ENCODE results near the gene CACNA1C. TPM values are rescaled to one million over a fixed set of nuclear protein-coding genes. Genes with fewer than 3 reads are reported as not detected.

The CACNA1C gene
- total RNA-seq, 3 donors from 2014 or later = 2.6 to 11.8 (median 9.5) TPM

GRCh38 chr12:2648406-2648805 is 595.6 kb downstream of the CACNA1C start:
- Histone ChIP-seq H3K4me1 (no peaks in the 10 kb centered on the region), H3K9me3 (no peaks in the 10 kb centered on the region), H3K27me3 (no peaks in the 10 kb centered on the region), H3K36me3 (no peaks in the 10 kb centered on the region), H3K4me3 (no peak overlapping the region), H3K27ac (no peak overlapping the region)
- no peak for TF ChIP-seq CTCF (IDR thresholded peaks at IDR 0.05)
- no peak for TF ChIP-seq POLR2A (IDR thresholded peaks at IDR 0.05)
- TF ChIP-seq POLR2AphosphoS5 (IDR thresholded peaks at IDR 0.05) = no peak
- DNase-seq (ENCODE audit: low spot score in 2 of 2) = no peak
- intact Hi-C loops (cut with DNase I; ENCODE audit: low total_unique reads) = no loop called here

- Histone ChIP-seq H3K4me1 (no peaks in the 10 kb centered on the region), H3K27ac (no peak overlapping the region), H3K9me3 (no peaks in the 10 kb centered on the region), H3K4me3 (no peak overlapping the region), H3K27me3 (no peaks in the 10 kb centered on the region), H3K36me3 (no peaks in the 10 kb centered on the region)
- no peak for DNase-seq (ENCODE audit: low spot score in 2 of 2)
- TF ChIP-seq CTCF (IDR thresholded peaks at IDR 0.05) (no peak), POLR2A (IDR thresholded peaks at IDR 0.05) (no peak), POLR2AphosphoS5 (IDR thresholded peaks at IDR 0.05) (no peak)
- intact Hi-C loops (cut with DNase I; ENCODE audit: low total_unique reads) = no loop called here
Observed at GRCh38 chr12:2649201-2650030, 596.6 kb downstream of the CACNA1C start.

GRCh38 chr12:2650261-2651067 is 597.7 kb downstream of the CACNA1C start:
- Histone ChIP-seq H3K36me3 (no peaks in the 10 kb centered on the region), H3K4me1 (no peaks in the 10 kb centered on the region), H3K4me3 (no peak overlapping the region), H3K27me3 (no peaks in the 10 kb centered on the region), H3K9me3 (no peaks in the 10 kb centered on the region), H3K27ac (no peak overlapping the region)
- TF ChIP-seq POLR2AphosphoS5 (IDR thresholded peaks at IDR 0.05) = no peak
- TF ChIP-seq CTCF (IDR thresholded peaks at IDR 0.05) = no peak
- TF ChIP-seq POLR2A (IDR thresholded peaks at IDR 0.05) = no peak
- intact Hi-C loops (cut with DNase I; ENCODE audit: low total_unique reads) = no loop called here
- DNase-seq (ENCODE audit: low spot score in 2 of 2) = no peak

DNA sequence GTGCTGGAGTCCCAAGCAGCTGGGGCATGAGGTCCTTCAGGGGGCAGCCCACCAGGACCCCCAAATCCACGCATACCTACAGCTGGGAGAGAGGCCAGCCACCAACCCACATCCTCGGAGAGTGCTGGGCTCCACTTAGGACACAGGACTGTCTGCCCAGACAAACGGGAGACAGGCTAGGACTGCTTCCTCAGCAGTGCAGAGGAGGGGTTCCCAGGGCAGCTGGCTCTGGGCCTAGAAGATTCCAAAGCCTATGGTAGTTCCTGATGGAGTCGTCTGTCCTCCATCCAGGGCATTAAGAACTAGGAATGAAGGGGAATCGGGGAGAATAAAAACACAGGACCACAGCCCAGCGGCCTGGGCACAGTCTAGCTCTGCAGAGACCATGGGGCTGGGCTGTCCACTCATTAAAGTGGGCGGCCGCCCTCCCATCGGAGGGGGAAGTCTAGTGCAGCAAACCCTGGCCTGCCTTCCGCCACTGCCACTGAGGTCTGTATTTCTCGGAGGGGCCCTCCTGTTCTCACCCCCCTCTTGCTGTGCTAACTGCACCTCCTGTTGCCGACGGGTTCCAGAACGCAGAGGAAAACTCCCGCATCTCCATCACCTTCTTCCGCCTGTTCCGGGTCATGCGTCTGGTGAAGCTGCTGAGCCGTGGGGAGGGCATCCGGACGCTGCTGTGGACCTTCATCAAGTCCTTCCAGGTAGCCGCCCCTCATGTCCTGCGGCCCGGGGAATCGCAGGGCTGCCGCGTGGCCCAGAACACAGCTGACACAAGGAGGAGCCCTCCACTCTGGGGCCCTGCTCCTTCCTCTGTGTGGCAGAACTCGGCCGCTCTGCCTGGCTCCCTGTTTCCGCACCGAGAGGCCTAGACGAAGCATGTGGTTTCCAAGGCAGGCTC is 598.5 kb downstream of the CACNA1C start:
- H3K36me3 ChIP-seq = no peaks in the 10 kb centered on the region

More for the DNA sequence above, 598.5 kb downstream of the CACNA1C start:
- Histone ChIP-seq H3K4me1 (no peaks in the 10 kb centered on the region), H3K27ac (no peak overlapping the region), H3K4me3 (no peak overlapping the region), H3K27me3 (no peaks in the 10 kb centered on the region), H3K9me3 (no peaks in the 10 kb centered on the region)
- TF ChIP-seq CTCF (IDR thresholded peaks at IDR 0.05) (no peak), POLR2AphosphoS5 (IDR thresholded peaks at IDR 0.05) (no peak), POLR2A (IDR thresholded peaks at IDR 0.05) (no peak)
- intact Hi-C loops (cut with DNase I; ENCODE audit: low total_unique reads) = no loop called here
- no peak for DNase-seq (ENCODE audit: low spot score in 2 of 2)
